ENCODE results near the gene TSTD1.

GRCh38 chr1:161061419-161061818 lies 22.7 kb upstream of the TSTD1 start:
- TF ChIP-seq CTCF (IDR thresholded peaks at IDR 0.05) (no peak), EP300 (IDR thresholded peaks at IDR 0.05) (no peak)
